Prostate gland (tissue), 2 donors: Measurements from ENCODE around the gene AFF3.

ENCODE experiments used
- CTCF ChIP-seq, 4 experiments: fragments of 200-600 bp in 2 of 4; fragments of 450-650 bp in 2 of 4; sonication (generic) in 2 of 4; IDR thresholded peaks; 1 replicate in 3 of 4; 2 replicates in 1 of 4; pipeline ENCODE4 v1.5.1; 2016 to 2019; ENCODE audit warnings: antibody characterized with exemption in 4 of 4, mild to moderate bottlenecking in 2 of 4, moderate library complexity in 2 of 4
- POLR2A ChIP-seq: fragments of 450-650 bp; IDR thresholded peaks from one replicate; pipeline ENCODE4 v1.6.1; 2016; ENCODE audit warnings: antibody characterized with exemption, mild to moderate bottlenecking
- POLR2AphosphoS5 ChIP-seq: sonication (generic); formaldehyde crosslinking; IDR thresholded peaks from one replicate; pipeline ENCODE4 v1.6.1; 2017; ENCODE audit warnings: antibody characterized with exemption

GRCh38 chr2:99698896-99699295 is 443.5 kb downstream of the AFF3 start:
- TF ChIP-seq CTCF (IDR thresholded peaks at IDR 0.05), result no peak
- no peak for TF ChIP-seq POLR2AphosphoS5
- no peak for TF ChIP-seq POLR2A
